ENCODE measurements around the gene THAP9. TPM values are rescaled to one million over a fixed set of nuclear protein-coding genes. Genes with fewer than 3 reads are reported as not detected.

The THAP9 gene
- polyA plus RNA-seq, 3 donors = 1.4 to 1.9 (median 1.4) TPM

GRCh38 chr4:82896755-82897154 lies 3.8 kb upstream of the THAP9 start:
- Mint-ChIP-seq H3K4me1 (peaks cover 28% of the 10 kb centered on the region), H3K9me3 (no peaks in the 10 kb centered on the region), H3K4me3 (no peak overlapping the region), H3K36me3 (peaks cover 37 to 46% of the 10 kb centered on the region in 2 donors), H3K27ac (peak overlapping the region in 1 of 7 donors; percentile 79), H3K27me3 (ENCODE audit: low read depth in 3 of 3) (no peaks in the 10 kb centered on the region)
- H3K4me3 ChIP-seq (replicated peaks in 1 of 3; ENCODE audit: low read depth in 2 of 3, low read length in 3 of 3) = no peak overlapping the region
- H3K79me2 ChIP-seq (ENCODE audit: insufficient read depth, low read length) = peaks cover 69% of the 10 kb centered on the region
- H4K20me1 ChIP-seq (ENCODE audit: insufficient read depth, low read length) = peaks cover 43% of the 10 kb centered on the region
- no peaks in the 10 kb centered on the region for H3K9me3 ChIP-seq (replicated peaks in 1 of 2; ENCODE audit: control insufficient read depth in 1 of 2, insufficient read depth in 1 of 2, low read length in 2 of 2)
- no peak overlapping the region for H3K9ac ChIP-seq (ENCODE audit: insufficient read depth, low read length, poor library complexity, severe bottlenecking)
- H2AFZ ChIP-seq (ENCODE audit: insufficient read depth, low read depth, low read length, poor library complexity, severe bottlenecking) = no peak overlapping the region
- H3K27me3 ChIP-seq (ENCODE audit: control insufficient read depth in 2 of 2, insufficient read depth in 2 of 2, low read length in 2 of 2) = no peaks in the 10 kb centered on the region
- H3K36me3 ChIP-seq (replicated peaks in 1 of 2; ENCODE audit: control insufficient read depth in 1 of 2, insufficient read depth in 2 of 2, low read length in 2 of 2) = peaks cover 32 to 53% of the 10 kb centered on the region in 2 donors
- 100% methylated on average over 1 of the region's 1 CpG for WGBS (ENCODE audit: insufficient coverage)
- peaks cover 24 to 42% of the 10 kb centered on the region in 2 donors for H3K4me1 ChIP-seq (ENCODE audit: control insufficient read depth in 1 of 2, insufficient read depth in 2 of 2, low read length in 2 of 2)
- intact Hi-C loops (cut with micrococcal nuclease) = loop anchor here (5.0 to 10.0 kb wide), 2 partner anchors 386 to 522 kb away; partner anchors contain the start of genes COQ2 (in 1 of the 2) and HNRNPD (in 1 of the 2)
- TF ChIP-seq CTCF (IDR thresholded peaks at IDR 0.05) = no peak
- H3K4me2 ChIP-seq (replicated peaks; ENCODE audit: extremely low read depth, low read length, poor library complexity, severe bottlenecking) = no peak overlapping the region
- DNase-seq = no peak
- no peak overlapping the region for H3K27ac ChIP-seq (ENCODE audit: low read depth in 1 of 2, low read length in 2 of 2)

GRCh38 chr4:82898322-82899243 lies 2.0 kb upstream of the THAP9 start:
- H3K9me3 ChIP-seq (replicated peaks in 1 of 2; ENCODE audit: control insufficient read depth in 1 of 2, insufficient read depth in 1 of 2, low read length in 2 of 2) = no peaks in the 10 kb centered on the region
- intact Hi-C loops (cut with micrococcal nuclease) = loop anchor here (5.0 to 10.0 kb wide), 2 partner anchors 384 to 524 kb away; partner anchors contain the start of genes COQ2 (in 1 of the 2) and HNRNPD (in 1 of the 2)
- DNase-seq = peak in 2 of 3 donors; percentile 51 to 71
- Mint-ChIP-seq H3K9me3 (no peaks in the 10 kb centered on the region), H3K27ac (no peak overlapping the region), H3K4me1 (peaks cover 21% of the 10 kb centered on the region), H3K4me3 (no peak overlapping the region), H3K36me3 (peaks cover 31 to 41% of the 10 kb centered on the region in 2 donors), H3K27me3 (ENCODE audit: low read depth in 3 of 3) (no peaks in the 10 kb centered on the region)
- no peaks in the 10 kb centered on the region for H3K27me3 ChIP-seq (ENCODE audit: control insufficient read depth in 2 of 2, insufficient read depth in 2 of 2, low read length in 2 of 2)
- TF ChIP-seq CTCF (IDR thresholded peaks at IDR 0.05) = peak; percentile 82
- WGBS (ENCODE audit: insufficient coverage) = no CpG with 5 or more reads among the region's 7 CpGs
- peaks cover 83% of the 10 kb centered on the region for H3K79me2 ChIP-seq (ENCODE audit: insufficient read depth, low read length)
- H3K36me3 ChIP-seq (replicated peaks in 1 of 2; ENCODE audit: control insufficient read depth in 1 of 2, insufficient read depth in 2 of 2, low read length in 2 of 2) = peaks cover 32 to 44% of the 10 kb centered on the region in 2 donors
- H3K27ac ChIP-seq (ENCODE audit: low read depth in 1 of 2, low read length in 2 of 2) = peak overlapping the region in 1 of 2 donors; percentile 99
- peak overlapping the region; percentile 96 for H3K4me2 ChIP-seq (replicated peaks; ENCODE audit: extremely low read depth, low read length, poor library complexity, severe bottlenecking)
- peaks cover 43% of the 10 kb centered on the region for H4K20me1 ChIP-seq (ENCODE audit: insufficient read depth, low read length)
- H3K4me3 ChIP-seq (replicated peaks in 1 of 3; ENCODE audit: low read depth in 2 of 3, low read length in 3 of 3) = peak overlapping the region; percentile 62 to 99 (median 95)
- peak overlapping the region; percentile 90 for H3K9ac ChIP-seq (ENCODE audit: insufficient read depth, low read length, poor library complexity, severe bottlenecking)
- H2AFZ ChIP-seq (ENCODE audit: insufficient read depth, low read depth, low read length, poor library complexity, severe bottlenecking) = no peak overlapping the region
- peaks cover 21 to 39% of the 10 kb centered on the region in 2 donors for H3K4me1 ChIP-seq (ENCODE audit: control insufficient read depth in 1 of 2, insufficient read depth in 2 of 2, low read length in 2 of 2)
